K562 (cell line): ENCODE measurements around the gene BTAF1. TPM values are rescaled to one million over a fixed set of nuclear protein-coding genes. Genes with fewer than 3 reads are reported as not detected.

Source experiments
- ATAC-seq: fragments of 200-7000 bp; cut with Tn5 transposase; 3 replicates; pipeline ENCODE4 v1.9.1; 2020; ENCODE audit warnings: moderate library complexity
- BruUV-seq: library from RNA; stranded (reverse); fragments of 400-500 nt; replicated peaks from 2 replicates; lab custom pipeline; 2021; lab: Mats Ljungman, UMichigan
- CTCF ChIA-PET: fragments of 300-600 bp; formaldehyde crosslinking; extraction: SDS; loops from one replicate; lab custom pipeline; 2021; ENCODE audit warnings: low intra/inter-chr PET ratio; lab: Yijun Ruan, JAX
- POLR2A ChIA-PET: fragments of 300-600, 350-650 bp; sonication (Branson Sonifier 250); formaldehyde crosslinking; extraction: SDS; loops from one replicate; lab custom pipeline; 2021; ENCODE audit warnings: antibody characterized with exemption, inconsistent platforms; lab: Yijun Ruan, JAX
- DNase-seq, 4 experiments: peaks; one replicate each; pipeline versions ENCODE4 v3.0.0 to v3.0.0-alpha.2; 2011 to 2018; ENCODE audit warnings: low spot score in 3 of 4, mixed read lengths in 3 of 4; ENCODE audit errors: extremely low read depth in 1 of 4
- FAIRE-seq: peaks from 2 replicates; lab custom pipeline; 2011; peaks lifted over from hg19 to GRCh38; lab: Jason Lieb, UNC
- H2AFZ ChIP-seq: 2 replicates; pipeline ENCODE4 v1.6.0; 2011; ENCODE audit warnings: low read depth, low read length, control low read depth, inconsistent platforms
- H3K27ac ChIP-seq: fragments of 200-600 bp; 3 replicates; pipeline ENCODE4 v1.8.0; 2011; ENCODE audit warnings: low read depth, mild to moderate bottlenecking, control low read depth, inconsistent platforms, low read length, moderate library complexity, mixed read lengths; ENCODE audit errors: extremely low read depth
- H3K27me3 ChIP-seq, 2 experiments: fragments of 300-600 bp in 1 of 2; 2 replicates in 1 of 2; 3 replicates in 1 of 2; pipeline versions ENCODE4 v1.6.0 to v1.8.0; 2011; ENCODE audit warnings: inconsistent platforms in 2 of 2, low read length in 2 of 2, mild to moderate bottlenecking in 1 of 2, mixed read lengths in 1 of 2, moderate library complexity in 1 of 2; ENCODE audit not compliant: control insufficient read depth in 2 of 2, insufficient read depth in 2 of 2
- H3K36me3 ChIP-seq: fragments of 300-600 bp; 3 replicates; pipeline ENCODE4 v1.8.0; 2011; ENCODE audit warnings: mild to moderate bottlenecking, low read length, inconsistent platforms; ENCODE audit not compliant: control insufficient read depth, insufficient read depth
- H3K4me1 ChIP-seq, 2 experiments: fragments of 200-600 bp in 1 of 2; replicated peaks in 1 of 2; 2 replicates in 1 of 2; 3 replicates in 1 of 2; pipeline versions ENCODE4 v1.5.1 to v1.8.0; 2011; ENCODE audit warnings: inconsistent platforms in 2 of 2, low read length in 2 of 2, mild to moderate bottlenecking in 1 of 2, mixed read lengths in 1 of 2, moderate library complexity in 1 of 2; ENCODE audit not compliant: control insufficient read depth in 2 of 2, insufficient read depth in 2 of 2
- H3K4me2 ChIP-seq: 2 replicates; pipeline ENCODE4 v1.6.1; 2011; ENCODE audit warnings: low read length, control low read depth, inconsistent platforms, mixed read lengths; ENCODE audit not compliant: insufficient read depth
- H3K4me3 ChIP-seq: fragments of 200-600 bp; sonication (generic), shearing (Covaris generic); 2 replicates; pipeline ENCODE4 v1.5.1; 2016; ENCODE audit warnings: control low read depth, inconsistent platforms
- H3K79me2 ChIP-seq: fragments of 200-600 bp; 3 replicates; pipeline ENCODE4 v1.8.0; 2011; ENCODE audit warnings: low read length, inconsistent platforms; ENCODE audit not compliant: control insufficient read depth, insufficient read depth
- H3K9ac ChIP-seq, 2 experiments: 2 replicates each; pipeline versions ENCODE4 v1.6.0 to v1.6.1; 2011; ENCODE audit warnings: low read depth in 2 of 2, low read length in 2 of 2, control low read depth in 1 of 2, inconsistent platforms in 1 of 2, mild to moderate bottlenecking in 1 of 2, mixed read lengths in 1 of 2; ENCODE audit not compliant: insufficient read depth in 1 of 2
- H3K9me1 ChIP-seq: one replicate; pipeline ENCODE4 v1.6.0; 2011; ENCODE audit warnings: inconsistent platforms, mild to moderate bottlenecking, low read length, moderate library complexity; ENCODE audit not compliant: control insufficient read depth, insufficient read depth
- H3K9me3 ChIP-seq: replicated peaks from 2 replicates; pipeline ENCODE4 v1.5.1; 2011; ENCODE audit warnings: low read depth, low read length, inconsistent platforms; ENCODE audit not compliant: control insufficient read depth, insufficient read depth
- H4K20me1 ChIP-seq: replicated peaks from 2 replicates; pipeline ENCODE4 v1.6.1; 2011; ENCODE audit warnings: low read length, inconsistent platforms, mixed read lengths; ENCODE audit not compliant: control insufficient read depth, insufficient read depth
- ATF3 ChIP-seq, 2 experiments: fragments of 450-650 bp in 1 of 2; sonication (generic) in 1 of 2; formaldehyde crosslinking in 1 of 2; IDR thresholded peaks in 1 of 2; conservative IDR thresholded peaks in 1 of 2; 2 replicates each; pipeline versions ENCODE4 v1.6.1 to v1.8.1; 2016 to 2023; ENCODE audit warnings: mild to moderate bottlenecking in 2 of 2, moderate library complexity in 2 of 2, inconsistent platforms in 1 of 2, missing genetic modification reagents in 1 of 2
- ATF7 ChIP-seq: fragments of 450-650 bp; IDR thresholded peaks from 2 replicates; pipeline ENCODE4 v1.7.1; 2014; ENCODE audit warnings: mild to moderate bottlenecking, moderate library complexity
- BRD9 ChIP-seq: fragments of 450-650 bp; IDR thresholded peaks from 2 replicates; pipeline ENCODE4 v1.6.1; 2018; ENCODE audit warnings: low read depth; ENCODE audit not compliant: partially characterized antibody
- HMG20A ChIP-seq: fragments of 450-650 bp; formaldehyde crosslinking; conservative IDR thresholded peaks from 2 replicates; pipeline ENCODE4 v1.4.0; 2020; ENCODE audit warnings: mild to moderate bottlenecking, mixed read lengths
- NFRKB ChIP-seq: fragments of 450-650 bp; IDR thresholded peaks from 2 replicates; pipeline ENCODE4 v1.6.1; 2016; ENCODE audit warnings: low read depth
- NKRF ChIP-seq: fragments of 450-650 bp; IDR thresholded peaks from 2 replicates; pipeline ENCODE4 v1.6.1; 2016; ENCODE audit warnings: borderline replicate concordance
- PURB ChIP-seq: sonication (generic); formaldehyde crosslinking; IDR thresholded peaks from 2 replicates; pipeline ENCODE4 v1.9.0; 2021; ENCODE audit warnings: low read depth, mild to moderate bottlenecking, missing genetic modification reagents
- SUPT5H ChIP-seq: fragments of 450-650 bp; IDR thresholded peaks from 2 replicates; pipeline ENCODE4 v1.6.1; 2016
- ZNF184 ChIP-seq: sonication (generic); formaldehyde crosslinking; IDR thresholded peaks from 2 replicates; pipeline ENCODE4 v1.5.0; 2020; ENCODE audit warnings: missing genetic modification reagents
- ZNF75A ChIP-seq: fragments of 450-650 bp; formaldehyde crosslinking; IDR thresholded peaks from 2 replicates; pipeline ENCODE4 v1.4.0; 2020; ENCODE audit warnings: mild to moderate bottlenecking
- WGBS: fragments of 100-300 bp; shearing (Covaris generic); methylation state at CpG from one replicate; pipeline ENCODE4 v1.1.6; 2016; ENCODE audit warnings: low coverage, mixed read lengths; ENCODE audit not compliant: insufficient coverage; ENCODE audit errors: missing lambda C conversion rate; 5-methylcytosine and 5-hydroxymethylcytosine counted together
- in situ Hi-C: fragments of 300-500 bp; cut with MboI; formaldehyde crosslinking; loops from 4 replicates; pipeline ENCODE4 v1.15.0; 2018; ENCODE audit warnings: inconsistent platforms, mixed read lengths
- intact Hi-C: fragments of 100-400 bp; cut with micrococcal nuclease; formaldehyde crosslinking; loops from 2 replicates; pipeline ENCODE4 v1.14.2; 2022
- polyA plus RNA-seq, 8 experiments: library from polyadenylated mRNA; depleted of rRNA in 4 of 8; stranded (reverse) in 5 of 8; unstranded in 3 of 8; fragments of >200 nt; fragmentation: Nextera tagmentation in 2 of 8; fragmentation: Illumina TruSeq in 1 of 8; extraction: Ambion mirVana in 2 of 8; extraction: Trizol in 1 of 8; gene quantifications; 2 replicates each; pipeline versions ENCODE4 v1.2.1 to v1.2.3, GENCODE V29; 2011 to 2014; ENCODE audit warnings: inconsistent platforms in 1 of 8, missing spikeins in 1 of 8
- total RNA-seq, 7 experiments: library from RNA; depleted of rRNA in 6 of 7; stranded (reverse); fragments of >200 nt in 6 of 7; fragmentation: Illumina TruSeq in 2 of 7; extraction: Trizol in 2 of 7; gene quantifications; 2 replicates each; pipeline versions ENCODE4 v1.2.1 to v1.2.3, GENCODE V29; 2011 to 2021; ENCODE audit warnings: low replicate concordance in 1 of 7
- TF ChIP-seq, protein P1 (sequence below): fragments of 450-650 bp; conservative IDR thresholded peaks from 2 replicates; pipeline ENCODE4 v1.6.1; 2016; ENCODE audit warnings: missing genetic modification characterization, low read depth, mild to moderate bottlenecking, missing compliant biosample characterization, moderate library complexity
- TF ChIP-seq, protein P2 (sequence below): fragments of 250-450 bp; sonication (Bioruptor Pico); IDR thresholded peaks from 2 replicates; pipeline ENCODE4 v1.8.0; 2021; ENCODE audit warnings: moderate library complexity, mild to moderate bottlenecking, inconsistent platforms
- TF ChIP-seq, protein P3 (sequence below): fragments of 250-450 bp; sonication (Bioruptor Pico); IDR thresholded peaks from 2 replicates; pipeline ENCODE4 v1.5.0; 2020; ENCODE audit warnings: mild to moderate bottlenecking

BTAF1 gene
- total and polyA plus RNA-seq, 9 of the 15 experiments (the other 6 are each of a cell fraction or from before 2014, with no cell fraction given) = 6.6 to 70.7 (median 30.5) TPM

DNA sequence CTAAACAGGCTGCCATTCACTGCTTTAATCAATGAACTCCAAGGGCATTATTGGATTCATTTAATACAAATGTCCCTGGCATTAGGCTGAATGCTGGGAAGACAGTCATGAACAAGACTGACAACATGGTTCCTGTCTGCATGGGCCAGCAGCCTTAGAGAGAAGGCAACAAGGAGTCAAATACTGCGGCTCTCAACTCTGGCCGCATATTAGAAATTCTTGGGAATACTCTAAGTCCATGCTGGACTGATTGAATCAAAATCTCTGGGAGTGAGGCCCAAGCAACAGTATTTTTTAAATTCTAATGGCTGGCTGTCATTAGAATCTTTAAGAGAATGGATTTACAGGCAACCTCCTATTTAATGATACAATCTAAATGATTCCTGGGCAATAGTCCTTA lies 48.4 kb upstream of the BTAF1 start:
- FAIRE-seq (no peak), DNase-seq (no peak), ATAC-seq (no peak)
- CTCF ChIA-PET = no interaction called here
- Histone ChIP-seq H3K9ac (no peak overlapping the region), H3K9me1 (no peaks in the 10 kb centered on the region), H3K4me1 (no peaks in the 10 kb centered on the region), H3K79me2 (no peaks in the 10 kb centered on the region), H3K27ac (no peak overlapping the region), H4K20me1 (no peaks in the 10 kb centered on the region), H2AFZ (no peak overlapping the region), H3K4me3 (no peak overlapping the region), H3K36me3 (no peaks in the 10 kb centered on the region), H3K9me3 (no peaks in the 10 kb centered on the region), H3K27me3 (no peaks in the 10 kb centered on the region), H3K4me2 (no peak overlapping the region)
- 86% methylated on average over 2 of the region's 2 CpGs for WGBS
- BruUV-seq = no TSS peak
- intact Hi-C loops = no loop called here
- no peak for TF ChIP-seq SUPT5H
- no peak for TF ChIP-seq ATF7
- no peak for TF ChIP-seq NFRKB
- TF ChIP-seq, protein P1, sequence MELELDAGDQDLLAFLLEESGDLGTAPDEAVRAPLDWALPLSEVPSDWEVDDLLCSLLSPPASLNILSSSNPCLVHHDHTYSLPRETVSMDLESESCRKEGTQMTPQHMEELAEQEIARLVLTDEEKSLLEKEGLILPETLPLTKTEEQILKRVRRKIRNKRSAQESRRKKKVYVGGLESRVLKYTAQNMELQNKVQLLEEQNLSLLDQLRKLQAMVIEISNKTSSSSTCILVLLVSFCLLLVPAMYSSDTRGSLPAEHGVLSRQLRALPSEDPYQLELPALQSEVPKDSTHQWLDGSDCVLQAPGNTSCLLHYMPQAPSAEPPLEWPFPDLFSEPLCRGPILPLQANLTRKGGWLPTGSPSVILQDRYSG (tag) = no peak
- TF ChIP-seq HMG20A (CRISPR knock-in tag) = no peak
- no peak for TF ChIP-seq NKRF
- TF ChIP-seq PURB = no peak
- TF ChIP-seq BRD9 = no peak
- no peak for TF ChIP-seq ATF3 (IDR thresholded peaks at IDR 0.05)
- TF ChIP-seq ATF3 (CRISPR knock-in tag; conservative IDR thresholded peaks at IDR 0.05) = no peak
- TF ChIP-seq, protein P2, sequence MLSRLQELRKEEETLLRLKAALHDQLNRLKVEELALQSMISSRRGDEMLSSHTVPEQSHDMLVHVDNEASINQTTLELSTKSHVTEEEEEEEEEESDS = no peak
- TF ChIP-seq, protein P3, sequence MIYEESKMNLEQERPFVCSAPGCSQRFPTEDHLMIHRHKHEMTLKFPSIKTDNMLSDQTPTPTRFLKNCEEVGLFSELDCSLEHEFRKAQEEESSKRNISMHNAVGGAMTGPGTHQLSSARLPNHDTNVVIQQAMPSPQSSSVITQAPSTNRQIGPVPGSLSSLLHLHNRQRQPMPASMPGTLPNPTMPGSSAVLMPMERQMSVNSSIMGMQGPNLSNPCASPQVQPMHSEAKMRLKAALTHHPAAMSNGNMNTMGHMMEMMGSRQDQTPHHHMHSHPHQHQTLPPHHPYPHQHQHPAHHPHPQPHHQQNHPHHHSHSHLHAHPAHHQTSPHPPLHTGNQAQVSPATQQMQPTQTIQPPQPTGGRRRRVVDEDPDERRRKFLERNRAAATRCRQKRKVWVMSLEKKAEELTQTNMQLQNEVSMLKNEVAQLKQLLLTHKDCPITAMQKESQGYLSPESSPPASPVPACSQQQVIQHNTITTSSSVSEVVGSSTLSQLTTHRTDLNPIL (CRISPR knock-in tag) = no peak
- no peak for TF ChIP-seq ZNF75A (CRISPR knock-in tag)
- TF ChIP-seq ZNF184 (CRISPR knock-in tag) = no peak
- in situ Hi-C loops = no loop called here
- POLR2A ChIA-PET = no interaction called here
